ENCODE measurements around the gene LTA4H. TPM values are rescaled to one million over a fixed set of nuclear protein-coding genes. Genes with fewer than 3 reads are reported as not detected.

LTA4H gene
- total RNA-seq, 6 experiments from 2014 or later, result 19.0 to 32.5 (median 27.1) TPM

DNA sequence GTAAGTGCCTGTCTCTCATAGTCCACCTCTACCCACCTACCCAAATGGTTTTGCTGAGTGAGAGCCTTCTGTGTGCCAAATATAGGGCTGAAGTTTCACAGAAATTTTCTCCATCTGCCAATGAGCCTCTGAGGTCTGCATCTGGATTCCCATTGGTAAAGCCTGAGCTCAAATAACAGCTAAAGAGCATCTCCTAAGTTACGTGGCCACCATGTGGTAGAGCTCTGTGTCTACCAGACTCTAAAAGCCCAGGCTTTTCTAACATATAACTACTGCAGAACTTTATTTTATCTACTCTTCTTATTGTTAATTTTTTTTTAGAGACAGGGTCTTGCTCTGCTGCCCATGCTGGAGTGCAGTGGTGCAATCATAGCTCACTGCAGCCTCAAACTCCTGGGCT lies 76.3 kb downstream of the LTA4H start:
- Histone ChIP-seq H3K27ac (no peak overlapping the region), H3K4me3 (no peak overlapping the region), H3K36me3 (peaks cover 0 to 34% (median 4%) of the 10 kb centered on the region in 4 donors), H3K9me3 (no peaks in the 10 kb centered on the region), H3K4me1 (peaks cover 0 to 3% (median 0%) of the 10 kb centered on the region in 4 donors), H3K27me3 (no peaks in the 10 kb centered on the region)
- intact Hi-C loops (cut with DNase I), result no loop called here
- no peak for TF ChIP-seq POLR2A (IDR thresholded peaks at IDR 0.05)
- TF ChIP-seq CTCF (IDR thresholded peaks at IDR 0.05), result peak in 2 of 4 donors; percentile 15 to 21
- ATAC-seq (peak; percentile 39 to 63 (median 58)), DNase-seq (no peak)
- WGBS (ENCODE audit: insufficient coverage, low coverage, low lambda C conversion rate, missing lambda C conversion rate), result 56% methylated on average over 1 of the region's 1 CpG

DNA sequence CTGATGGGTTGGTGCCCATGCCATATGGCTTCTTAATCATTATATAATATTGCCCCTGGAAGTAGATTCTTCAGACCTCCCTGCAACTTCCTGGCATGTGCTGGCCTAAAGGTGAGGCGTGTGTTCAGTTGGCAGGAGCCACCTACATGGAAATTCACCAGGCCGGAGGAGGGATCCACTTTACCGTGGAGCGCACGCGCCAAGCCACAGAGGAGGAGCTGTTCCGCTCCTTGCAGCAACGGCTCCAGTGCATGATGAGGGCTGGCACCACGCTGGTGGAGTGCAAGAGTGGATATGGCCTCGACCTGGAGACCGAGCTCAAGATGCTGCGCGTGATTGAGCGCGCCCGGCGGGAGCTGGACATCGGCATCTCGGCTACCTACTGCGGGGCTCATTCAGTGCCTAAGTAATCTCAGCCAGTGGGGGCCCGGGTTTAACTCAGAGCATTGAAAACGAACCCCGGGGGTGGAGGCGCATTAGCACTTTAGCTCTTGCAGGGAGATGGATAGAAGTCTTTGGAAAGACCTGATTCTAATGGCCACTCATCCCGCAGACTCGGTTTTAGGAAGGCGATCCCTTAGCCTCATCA lies 78.7 kb downstream of the LTA4H start:
- no peak overlapping the region for H3K4me3 ChIP-seq
- DNase-seq (no peak), ATAC-seq (peak in 2 of 4 donors; percentile 9 to 25)
- no peaks in the 10 kb centered on the region for H3K4me1 ChIP-seq
- TF ChIP-seq POLR2A (IDR thresholded peaks at IDR 0.05) (no peak), CTCF (IDR thresholded peaks at IDR 0.05) (no peak)
- H3K27me3 ChIP-seq, result no peaks in the 10 kb centered on the region
- no peaks in the 10 kb centered on the region for H3K9me3 ChIP-seq
- peaks cover 0 to 27% (median 2%) of the 10 kb centered on the region in 4 donors for H3K36me3 ChIP-seq
- 86% methylated on average over 11 of the region's 27 CpGs for WGBS (ENCODE audit: insufficient coverage, low coverage, low lambda C conversion rate, missing lambda C conversion rate)
- H3K27ac ChIP-seq, result no peak overlapping the region
- intact Hi-C loops (cut with DNase I), result no loop called here

GRCh38 chr12:95955549-95956159 lies 79.7 kb downstream of the LTA4H start:
- intact Hi-C loops (cut with DNase I), result no loop called here
- DNase-seq, result no peak
- H3K27me3 ChIP-seq, result no peaks in the 10 kb centered on the region
- WGBS (ENCODE audit: insufficient coverage, low coverage, low lambda C conversion rate, missing lambda C conversion rate), result 98% methylated on average over 4 of the region's 7 CpGs
- no peak for ATAC-seq
- no peaks in the 10 kb centered on the region for H3K4me1 ChIP-seq
- no peak overlapping the region for H3K4me3 ChIP-seq
- H3K36me3 ChIP-seq, result peaks cover 0 to 27% (median 2%) of the 10 kb centered on the region in 4 donors
- no peak for TF ChIP-seq POLR2A (IDR thresholded peaks at IDR 0.05)
- no peak for TF ChIP-seq CTCF (IDR thresholded peaks at IDR 0.05)
- H3K27ac ChIP-seq, result no peak overlapping the region
- H3K9me3 ChIP-seq, result no peaks in the 10 kb centered on the region

DNA sequence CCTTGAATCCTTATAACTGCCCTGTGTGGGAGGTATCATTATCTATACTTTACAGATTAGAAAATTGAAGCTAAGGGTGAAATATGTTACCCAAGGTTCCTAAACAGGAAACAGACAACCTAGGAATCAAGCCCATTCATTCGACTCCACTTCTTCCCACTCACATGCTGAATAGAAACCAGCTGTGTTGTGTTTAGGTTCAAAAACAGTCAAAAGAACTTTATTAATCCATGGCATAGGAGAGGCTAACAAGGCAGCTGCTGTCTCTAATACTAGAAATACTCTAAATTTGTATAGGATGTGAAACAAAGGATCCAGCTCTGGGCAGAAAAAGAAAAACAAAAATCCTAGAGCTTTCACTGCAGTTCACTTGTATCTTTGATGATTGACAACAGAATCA lies 82.4 kb downstream of the LTA4H start:
- no peak for TF ChIP-seq CTCF (IDR thresholded peaks at IDR 0.05)
- TF ChIP-seq POLR2A (IDR thresholded peaks at IDR 0.05), result no peak
- ATAC-seq, result no peak
- 69% methylated on average over 1 of the region's 1 CpG for WGBS (ENCODE audit: insufficient coverage, low coverage, low lambda C conversion rate, missing lambda C conversion rate)
- Histone ChIP-seq H3K36me3 (peaks cover 0 to 21% (median 2%) of the 10 kb centered on the region in 4 donors), H3K4me3 (no peak overlapping the region), H3K4me1 (no peaks in the 10 kb centered on the region), H3K27ac (no peak overlapping the region), H3K9me3 (no peaks in the 10 kb centered on the region), H3K27me3 (no peaks in the 10 kb centered on the region)
- intact Hi-C loops (cut with DNase I), result no loop called here
- DNase-seq, result no peak
